GM21381 (cell line): Measurements from ENCODE around the gene MAEA.

Experiments
- ATAC-seq: cut with Tn5 transposase; IDR thresholded peaks from one replicate; pipeline ENCODE4 v1.9.1; 2021; ENCODE audit warnings: mild to moderate bottlenecking, moderate library complexity; ENCODE audit not compliant: unreplicated experiment

The MAEA gene

GRCh38 chr4:1298461-1298860, 8.8 kb downstream of the MAEA start:
- no peak for ATAC-seq

GRCh38 chr4:1299301-1299860, 9.7 kb downstream of the MAEA start:
- ATAC-seq: no peak

- no peak for ATAC-seq
Measured at GRCh38 chr4:1300466-1301455, 11.1 kb downstream of the MAEA start.

GRCh38 chr4:1302159-1302558, 12.5 kb downstream of the MAEA start:
- no peak for ATAC-seq

GRCh38 chr4:1305261-1305711, 15.6 kb downstream of the MAEA start:
- no peak for ATAC-seq

GRCh38 chr4:1305781-1306455, 16.2 kb downstream of the MAEA start:
- no peak for ATAC-seq

- no peak for ATAC-seq
Measured at GRCh38 chr4:1307951-1308735, 18.5 kb downstream of the MAEA start.

GRCh38 chr4:1309261-1310010, 19.7 kb downstream of the MAEA start:
- ATAC-seq: peak; percentile 91

- ATAC-seq: no peak
Measured at GRCh38 chr4:1310031-1310795, 20.5 kb downstream of the MAEA start.

- no peak for ATAC-seq
Measured at GRCh38 chr4:1310796-1311631, 21.3 kb downstream of the MAEA start.

- ATAC-seq: no peak
Measured at GRCh38 chr4:1312821-1313640, 23.3 kb downstream of the MAEA start.

GRCh38 chr4:1315306-1315705, 25.6 kb downstream of the MAEA start:
- ATAC-seq: no peak

GRCh38 chr4:1315836-1316536, 26.3 kb downstream of the MAEA start:
- no peak for ATAC-seq

GRCh38 chr4:1316537-1317168, 27.0 kb downstream of the MAEA start:
- ATAC-seq: no peak

- no peak for ATAC-seq
Measured at GRCh38 chr4:1317177-1318045, 27.7 kb downstream of the MAEA start.

GRCh38 chr4:1318046-1318375, 28.3 kb downstream of the MAEA start:
- ATAC-seq: no peak
